NCI-H510A (cell line): ENCODE measurements around the gene KDM3A.

Experiments used
- DNase-seq: peaks from one replicate; lab custom pipeline; 2025; lab: John Stamatoyannopoulos, UW

Gene KDM3A

DNA sequence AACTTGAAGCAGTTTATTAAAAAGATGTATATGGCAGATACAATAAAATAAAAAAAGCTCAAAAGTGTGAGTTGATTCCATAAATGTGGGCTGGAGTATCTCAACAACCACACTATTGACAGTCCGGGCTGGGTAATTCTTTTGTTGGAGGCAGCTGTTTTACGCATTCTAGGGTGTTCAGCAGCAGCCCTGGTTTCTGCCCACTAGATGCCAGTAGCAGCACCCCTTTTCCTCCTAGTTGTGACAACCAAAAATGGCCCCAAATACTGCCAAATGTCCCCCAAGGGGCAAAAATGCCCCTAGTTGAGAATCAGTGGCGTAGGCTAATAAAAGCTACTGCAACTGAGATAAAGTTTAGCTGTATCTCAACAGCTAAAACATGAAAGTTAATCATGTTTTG, 77.3 kb downstream of the KDM3A start:
- DNase-seq: no peak

- no peak for DNase-seq
Measured at GRCh38 chr2:86519349-86519748, 78.2 kb downstream of the KDM3A start.

- DNase-seq: no peak
Measured at GRCh38 chr2:86520153-86520552, 79.0 kb downstream of the KDM3A start.

GRCh38 chr2:86521922-86522321, 80.8 kb downstream of the KDM3A start:
- DNase-seq: no peak

DNA sequence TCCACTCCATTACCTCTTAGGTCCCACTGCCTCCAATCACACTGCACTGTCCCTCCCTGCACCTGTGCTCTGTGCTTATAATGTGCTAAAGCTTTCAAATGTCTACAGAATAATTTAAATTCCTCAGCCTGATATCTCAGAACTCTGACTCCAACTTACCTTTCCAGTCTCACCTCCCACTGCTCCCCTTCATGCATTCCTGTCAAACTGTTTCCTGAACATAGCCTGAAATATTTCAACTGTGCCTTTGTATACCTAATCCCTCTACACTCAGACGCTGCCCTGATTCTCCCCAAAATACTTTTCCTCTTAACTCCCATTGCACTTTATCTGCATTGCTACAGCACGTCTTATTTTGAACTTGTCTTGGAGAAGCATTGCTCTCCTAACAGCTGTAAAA, 81.5 kb downstream of the KDM3A start:
- DNase-seq: no peak

GRCh38 chr2:86523491-86523890, 82.3 kb downstream of the KDM3A start:
- no peak for DNase-seq

- no peak for DNase-seq
Measured at GRCh38 chr2:86525421-86526340, 84.5 kb downstream of the KDM3A start.

GRCh38 chr2:86533589-86533988, 92.4 kb downstream of the KDM3A start:
- DNase-seq: no peak

GRCh38 chr2:86541334-86541733, 100.2 kb downstream of the KDM3A start:
- no peak for DNase-seq
